Left ventricle myocardium inferior (tissue), 1 donor: ENCODE measurements around the gene RAI1. TPM values are rescaled to one million over a fixed set of nuclear protein-coding genes. Genes with fewer than 3 reads are reported as not detected.

Experiments
- DNase-seq: peaks from one replicate; pipeline ENCODE4 v3.0.0-alpha.2; 2020
- H3K27ac ChIP-seq: fragments of 200-600 bp; replicated peaks from 2 replicates; pipeline ENCODE4 v1.8.0; 2021
- H3K27me3 ChIP-seq: fragments of 200-600 bp; 2 replicates; pipeline ENCODE4 v1.8.0; 2021; ENCODE audit warnings: low read depth
- H3K36me3 ChIP-seq: fragments of 200-600 bp; 2 replicates; pipeline ENCODE4 v1.8.0; 2021
- H3K4me1 ChIP-seq: fragments of 200-600 bp; 2 replicates; pipeline ENCODE4 v1.8.0; 2021
- H3K4me3 ChIP-seq: fragments of 200-600 bp; 2 replicates; pipeline ENCODE4 v1.8.0; 2021; ENCODE audit warnings: mild to moderate bottlenecking, moderate library complexity
- H3K9me3 ChIP-seq: fragments of 200-600 bp; replicated peaks from 2 replicates; pipeline ENCODE4 v1.8.0; 2021
- CTCF ChIP-seq: fragments of 200-600 bp; IDR thresholded peaks from 2 replicates; pipeline ENCODE4 v1.8.0; 2021; ENCODE audit warnings: antibody characterized with exemption, mild to moderate bottlenecking, borderline replicate concordance
- intact Hi-C: fragments of 100-400 bp; cut with micrococcal nuclease; formaldehyde crosslinking; loops from one replicate; pipeline ENCODE4 v1.11.0; 2022
- total RNA-seq: library from RNA; stranded (reverse); fragmentation: NEBNext Ultra II Directional; extraction: Animal tissue kit (Norgen Biotek cat#: 25700); gene quantifications from one replicate; pipeline ENCODE4 v1.2.1, GENCODE V29; 2021
- donor health status: DM: no; HTN: yes; CAD: no; lungs with severe emphysema.

The RAI1 gene
- total RNA-seq, 1 donor from 2014 or later: 22.5 TPM

DNA sequence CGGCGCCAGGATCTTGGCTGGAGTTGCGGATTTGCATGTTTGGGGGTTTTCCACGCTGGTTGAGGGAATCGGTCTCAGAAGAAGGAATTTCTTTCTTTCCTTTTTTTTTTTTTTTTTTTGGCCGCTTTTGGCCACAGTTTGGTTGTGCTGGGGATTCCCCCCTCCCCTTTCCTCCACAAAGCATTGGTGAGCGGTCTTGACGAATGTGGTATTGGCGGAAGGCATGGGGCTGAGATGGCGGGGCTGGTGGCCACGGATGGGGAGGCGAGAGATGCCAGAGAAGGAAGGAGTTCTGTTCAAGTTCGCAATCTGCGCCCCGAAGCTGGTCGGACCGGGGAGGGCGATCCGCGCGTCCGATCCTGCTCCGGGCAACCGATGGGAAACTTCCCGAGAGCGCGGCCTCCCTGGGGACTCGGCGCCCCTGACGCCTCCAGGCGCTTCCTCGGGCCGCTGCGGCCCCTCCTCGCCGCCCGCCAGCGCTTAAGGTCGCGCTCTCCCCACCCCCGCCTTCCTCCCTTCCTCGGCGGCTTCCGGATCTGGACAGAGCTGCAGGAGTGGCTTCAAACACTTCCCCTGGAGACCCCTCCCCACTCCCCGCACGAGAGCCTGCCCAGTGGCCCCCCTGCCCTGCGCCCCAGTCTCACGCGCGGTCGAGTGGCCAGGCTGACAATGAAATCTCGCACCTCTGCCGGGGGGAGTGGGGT is 43.2 kb downstream of the RAI1 start:
- peaks cover 69% of the 10 kb centered on the region for H3K4me1 ChIP-seq
- no peaks in the 10 kb centered on the region for H3K27me3 ChIP-seq
- intact Hi-C loops: no loop called here
- no peak for TF ChIP-seq CTCF
- no peak for DNase-seq
- H3K27ac ChIP-seq: peak overlapping the region; percentile 54
- H3K36me3 ChIP-seq: no peaks in the 10 kb centered on the region
- H3K9me3 ChIP-seq: no peaks in the 10 kb centered on the region
- peak overlapping the region; percentile 66 for H3K4me3 ChIP-seq

- H3K4me3 ChIP-seq: peak overlapping the region; percentile 66
- peaks cover 69% of the 10 kb centered on the region for H3K4me1 ChIP-seq
- H3K27me3 ChIP-seq: no peaks in the 10 kb centered on the region
- intact Hi-C loops: no loop called here
- DNase-seq: no peak
- TF ChIP-seq CTCF: no peak
- H3K27ac ChIP-seq: peak overlapping the region; percentile 54
- H3K36me3 ChIP-seq: no peaks in the 10 kb centered on the region
- H3K9me3 ChIP-seq: no peaks in the 10 kb centered on the region
These were observed 43.9 kb downstream of the RAI1 start for GRCh38 chr17:17725011-17725751.

DNA sequence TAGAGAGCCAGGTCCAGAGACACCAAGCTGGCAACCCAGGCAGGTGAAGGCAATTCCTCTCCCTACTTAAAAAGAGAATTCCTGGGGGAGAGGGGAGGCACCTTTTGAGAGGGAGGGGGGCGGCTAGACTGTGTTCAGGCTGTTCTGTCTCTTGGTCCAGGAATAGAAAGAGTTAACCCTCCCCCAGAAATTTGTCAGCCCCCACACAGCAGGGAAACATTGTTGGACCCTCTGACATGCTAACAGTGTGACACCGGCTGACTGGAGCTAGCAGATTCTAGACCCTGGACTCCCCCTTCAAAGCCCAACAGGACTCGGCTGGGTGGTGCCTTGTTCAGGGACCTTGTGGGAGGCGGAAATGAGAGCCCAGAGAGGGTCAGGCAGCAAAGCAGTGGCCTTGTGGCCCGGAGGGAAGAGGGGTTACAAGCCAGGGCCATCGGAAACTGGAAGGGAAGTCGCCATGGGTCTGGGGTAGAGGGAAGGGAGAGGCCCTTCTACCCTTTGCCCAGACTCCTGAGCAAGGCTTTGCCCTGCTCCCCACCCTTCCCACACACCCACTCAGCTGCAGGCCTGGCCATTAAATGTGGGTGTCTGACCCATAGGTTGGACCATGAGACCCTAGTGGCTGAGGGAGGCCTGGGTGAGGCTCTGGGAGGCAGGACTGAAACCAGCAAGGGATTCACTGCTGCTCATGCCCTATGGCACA is 44.6 kb downstream of the RAI1 start:
- H3K36me3 ChIP-seq: no peaks in the 10 kb centered on the region
- no peak for DNase-seq
- H3K27ac ChIP-seq: peak overlapping the region; percentile 54
- H3K27me3 ChIP-seq: no peaks in the 10 kb centered on the region
- H3K9me3 ChIP-seq: no peaks in the 10 kb centered on the region
- H3K4me3 ChIP-seq: no peak overlapping the region
- intact Hi-C loops: no loop called here
- peaks cover 69% of the 10 kb centered on the region for H3K4me1 ChIP-seq
- no peak for TF ChIP-seq CTCF

GRCh38 chr17:17726458-17727060 is 45.3 kb downstream of the RAI1 start:
- no peaks in the 10 kb centered on the region for H3K9me3 ChIP-seq
- peaks cover 74% of the 10 kb centered on the region for H3K4me1 ChIP-seq
- no peak overlapping the region for H3K4me3 ChIP-seq
- no peaks in the 10 kb centered on the region for H3K36me3 ChIP-seq
- no peaks in the 10 kb centered on the region for H3K27me3 ChIP-seq
- intact Hi-C loops: no loop called here
- no peak for DNase-seq
- no peak for TF ChIP-seq CTCF
- peak overlapping the region; percentile 54 for H3K27ac ChIP-seq

DNA sequence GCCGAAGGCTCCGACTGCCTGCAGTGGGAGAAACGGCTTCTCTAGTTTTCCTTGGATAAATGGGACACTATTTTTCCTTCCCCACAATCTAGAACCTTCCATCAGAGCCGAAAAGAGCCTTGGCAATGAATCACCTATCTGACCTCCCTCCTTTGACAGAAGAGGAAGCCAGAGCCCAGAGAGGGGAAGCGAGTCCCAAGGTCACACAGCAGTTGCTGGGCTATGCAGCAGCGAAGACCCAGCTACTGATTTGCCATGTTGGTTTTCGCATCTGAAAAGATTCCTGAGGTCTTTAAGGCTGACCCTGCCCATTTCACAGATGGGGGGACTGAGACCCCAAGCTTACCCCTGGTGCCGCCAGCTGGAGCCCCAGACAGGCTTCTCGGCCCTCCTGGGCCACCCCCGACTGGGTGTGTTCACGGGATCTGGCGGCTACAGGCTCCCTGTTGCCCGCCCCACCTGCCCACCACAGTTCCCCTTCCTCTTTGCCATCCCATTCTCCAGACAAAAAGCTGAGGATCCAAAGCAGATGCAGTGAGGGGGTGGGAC is 45.9 kb downstream of the RAI1 start:
- Histone ChIP-seq H3K4me3 (no peak overlapping the region), H3K9me3 (no peaks in the 10 kb centered on the region), H3K27me3 (no peaks in the 10 kb centered on the region), H3K27ac (no peak overlapping the region), H3K36me3 (no peaks in the 10 kb centered on the region), H3K4me1 (peaks cover 80% of the 10 kb centered on the region)
- TF ChIP-seq CTCF: no peak
- intact Hi-C loops: no loop called here
- no peak for DNase-seq
